DND-41 (cell line): Measurements from ENCODE around the gene MOB4.
"Not testable (repeated sequence)": the region's sequence is repeated elsewhere in the genome, so short reads cannot be mapped to it uniquely, and the experiment has no call there.

Source experiments
- ATAC-seq: fragments of 200-7000 bp; cut with Tn5 transposase; 3 replicates; pipeline ENCODE4 v1.9.1; 2021; ENCODE audit warnings: low read depth; ENCODE audit not compliant: insufficient read depth
- DNase-seq: peaks from one replicate; pipeline ENCODE4 v3.0.0-alpha.2; 2020
- H2AFZ ChIP-seq: 2 replicates; pipeline ENCODE4 v1.6.0; 2012; ENCODE audit warnings: low read depth, low read length
- H3K27ac ChIP-seq: 2 replicates; pipeline ENCODE4 v1.5.1; 2012; ENCODE audit warnings: low read length, inconsistent platforms
- H3K27me3 ChIP-seq: fragments of 200-600 bp; sonication (generic); 2 replicates; pipeline ENCODE4 v1.6.0; 2012; ENCODE audit warnings: low read length, mild to moderate bottlenecking, inconsistent platforms; ENCODE audit not compliant: insufficient read depth, poor library complexity
- H3K36me3 ChIP-seq: 2 replicates; pipeline ENCODE4 v1.5.1; 2012; ENCODE audit warnings: low read length, inconsistent platforms; ENCODE audit not compliant: insufficient read depth
- H3K4me1 ChIP-seq: 2 replicates; pipeline ENCODE4 v1.5.1; 2012; ENCODE audit warnings: mild to moderate bottlenecking, low read length; ENCODE audit not compliant: insufficient read depth
- H3K4me2 ChIP-seq: 2 replicates; pipeline ENCODE4 v1.6.0; 2012; ENCODE audit warnings: mild to moderate bottlenecking, moderate library complexity, low read length, inconsistent platforms; ENCODE audit not compliant: insufficient read depth
- H3K4me3 ChIP-seq, 2 experiments: fragments of 200-600 bp in 1 of 2; shearing (Covaris generic) in 1 of 2; 2 replicates each; pipeline ENCODE4 v1.5.1; 2012 to 2016; ENCODE audit warnings: inconsistent platforms in 2 of 2, low read length in 2 of 2, mild to moderate bottlenecking in 2 of 2, low read depth in 1 of 2, moderate library complexity in 1 of 2
- H3K79me2 ChIP-seq: 2 replicates; pipeline ENCODE4 v1.6.0; 2012; ENCODE audit warnings: low read length, inconsistent platforms; ENCODE audit not compliant: insufficient read depth
- H3K9ac ChIP-seq: 2 replicates; pipeline ENCODE4 v1.6.0; 2012; ENCODE audit warnings: low read depth, mild to moderate bottlenecking, inconsistent platforms, low read length, moderate library complexity
- H3K9me3 ChIP-seq: 2 replicates; pipeline ENCODE4 v1.5.1; 2012; ENCODE audit warnings: low read length, moderate library complexity, mild to moderate bottlenecking, inconsistent platforms; ENCODE audit not compliant: insufficient read depth, severe bottlenecking
- H4K20me1 ChIP-seq: 2 replicates; pipeline ENCODE4 v1.6.0; 2012; ENCODE audit warnings: low read length; ENCODE audit not compliant: insufficient read depth
- EZH2 ChIP-seq: IDR thresholded peaks from 3 replicates; pipeline ENCODE4 v1.6.1; 2012; ENCODE audit warnings: borderline replicate concordance, low read depth, mild to moderate bottlenecking, moderate library complexity, low read length, inconsistent platforms; ENCODE audit not compliant: severe bottlenecking
- TF ChIP-seq, protein P1 (sequence below): IDR thresholded peaks from 2 replicates; pipeline ENCODE4 v1.5.1; 2012; ENCODE audit warnings: borderline replicate concordance, low read length, moderate library complexity, mild to moderate bottlenecking; ENCODE audit not compliant: poor library complexity, severe bottlenecking; ENCODE audit errors: extremely low read depth

The MOB4 gene

DNA sequence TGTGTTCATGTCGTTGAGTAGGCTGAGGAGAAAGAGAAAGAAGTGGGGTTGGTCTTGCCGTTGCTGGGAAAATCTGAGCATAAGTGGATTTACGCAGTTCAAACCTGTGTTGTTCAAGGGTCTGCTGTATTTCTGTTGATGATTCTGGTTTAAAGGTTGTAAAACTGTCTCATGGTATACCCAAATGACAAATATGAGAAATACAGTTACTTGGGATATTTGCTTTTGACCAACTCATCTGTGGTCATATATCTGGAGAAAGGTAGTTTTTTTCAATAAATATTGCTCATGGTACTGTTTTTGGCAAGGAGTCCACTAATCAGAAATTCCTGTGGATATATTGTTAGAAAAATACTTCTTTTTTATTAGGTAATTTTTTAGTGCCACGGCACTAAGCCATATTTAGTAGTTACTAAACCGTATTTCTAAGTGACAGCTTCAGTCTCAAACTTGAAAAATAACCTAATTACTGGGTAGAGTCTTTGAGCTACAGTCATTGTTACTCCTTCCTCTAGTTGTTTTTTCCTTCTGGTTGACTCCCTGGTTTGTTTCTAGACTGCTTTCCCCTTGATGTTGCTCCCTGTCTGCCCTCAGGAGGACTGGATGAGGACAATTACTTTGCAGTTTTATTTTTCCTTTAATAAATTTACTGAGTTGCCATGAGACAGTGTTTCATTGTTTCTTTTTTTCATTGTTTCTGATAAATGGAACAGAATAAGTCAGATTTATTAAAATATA lies 31.5 kb downstream of the MOB4 start:
- H3K36me3 ChIP-seq: peaks cover 70% of the 10 kb centered on the region
- no peaks in the 10 kb centered on the region for H3K27me3 ChIP-seq
- ATAC-seq (no peak), DNase-seq (no peak)
- no peak overlapping the region for H3K9ac ChIP-seq
- no peaks in the 10 kb centered on the region; the same call in 1 of the 2 replicates for H4K20me1 ChIP-seq
- no peaks in the 10 kb centered on the region for H3K9me3 ChIP-seq
- H3K79me2 ChIP-seq: peaks cover 40% of the 10 kb centered on the region
- H2AFZ ChIP-seq: no peak overlapping the region
- TF ChIP-seq, protein P1, sequence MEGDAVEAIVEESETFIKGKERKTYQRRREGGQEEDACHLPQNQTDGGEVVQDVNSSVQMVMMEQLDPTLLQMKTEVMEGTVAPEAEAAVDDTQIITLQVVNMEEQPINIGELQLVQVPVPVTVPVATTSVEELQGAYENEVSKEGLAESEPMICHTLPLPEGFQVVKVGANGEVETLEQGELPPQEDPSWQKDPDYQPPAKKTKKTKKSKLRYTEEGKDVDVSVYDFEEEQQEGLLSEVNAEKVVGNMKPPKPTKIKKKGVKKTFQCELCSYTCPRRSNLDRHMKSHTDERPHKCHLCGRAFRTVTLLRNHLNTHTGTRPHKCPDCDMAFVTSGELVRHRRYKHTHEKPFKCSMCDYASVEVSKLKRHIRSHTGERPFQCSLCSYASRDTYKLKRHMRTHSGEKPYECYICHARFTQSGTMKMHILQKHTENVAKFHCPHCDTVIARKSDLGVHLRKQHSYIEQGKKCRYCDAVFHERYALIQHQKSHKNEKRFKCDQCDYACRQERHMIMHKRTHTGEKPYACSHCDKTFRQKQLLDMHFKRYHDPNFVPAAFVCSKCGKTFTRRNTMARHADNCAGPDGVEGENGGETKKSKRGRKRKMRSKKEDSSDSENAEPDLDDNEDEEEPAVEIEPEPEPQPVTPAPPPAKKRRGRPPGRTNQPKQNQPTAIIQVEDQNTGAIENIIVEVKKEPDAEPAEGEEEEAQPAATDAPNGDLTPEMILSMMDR: no peak
- no peak for TF ChIP-seq EZH2
- H3K4me2 ChIP-seq: no peak overlapping the region
- no peaks in the 10 kb centered on the region for H3K4me1 ChIP-seq
- no peak overlapping the region for H3K27ac ChIP-seq
- no peak overlapping the region for H3K4me3 ChIP-seq

DNA sequence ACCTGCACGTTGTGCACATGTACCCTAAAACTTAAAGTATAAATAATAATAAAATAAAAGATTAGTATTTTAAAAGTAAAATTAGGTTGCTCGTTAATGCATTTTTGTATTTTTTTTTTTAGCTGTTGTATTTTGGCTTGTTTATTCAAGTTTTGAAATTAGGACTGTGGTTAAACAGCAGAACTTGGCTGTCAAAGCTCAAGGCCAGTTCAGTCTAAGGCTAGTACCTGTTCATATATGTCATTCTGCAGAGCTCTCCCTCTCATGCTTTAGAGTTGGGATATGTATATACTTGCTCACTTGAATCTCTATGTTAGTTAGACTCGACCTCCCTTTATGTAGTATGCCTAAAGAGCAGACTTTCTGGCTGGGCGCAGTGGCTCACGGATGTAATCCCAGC lies 32.7 kb downstream of the MOB4 start:
- Histone ChIP-seq H3K4me3 (no peak overlapping the region), H3K27ac (no peak overlapping the region), H2AFZ (no peak overlapping the region), H3K4me2 (no peak overlapping the region), H3K4me1 (no peaks in the 10 kb centered on the region), H3K9me3 (no peaks in the 10 kb centered on the region), H3K9ac (no peak overlapping the region), H3K36me3 (peaks cover 69% of the 10 kb centered on the region), H4K20me1 (no peaks in the 10 kb centered on the region; the same call in 1 of the 2 replicates), H3K27me3 (no peaks in the 10 kb centered on the region), H3K79me2 (peaks cover 29% of the 10 kb centered on the region)
- DNase-seq (no peak), ATAC-seq (no peak)
- TF ChIP-seq, protein P1: no peak
- TF ChIP-seq EZH2: no peak

- H4K20me1 ChIP-seq, H3K27me3 ChIP-seq, H3K9ac ChIP-seq, H3K4me3 ChIP-seq, H3K9me3 ChIP-seq, H3K4me1 ChIP-seq, H2AFZ ChIP-seq, H3K4me2 ChIP-seq, ATAC-seq, H3K27ac ChIP-seq, DNase-seq: not testable (repeated sequence)
- Histone ChIP-seq H3K36me3 (peaks cover 69% of the 10 kb centered on the region), H3K79me2 (peaks cover 18% of the 10 kb centered on the region)
Observed at GRCh38 chr2:197551260-197551659, 35.4 kb downstream of the MOB4 start.

- DNase-seq: no peak
- no peak overlapping the region for H3K27ac ChIP-seq
- no peaks in the 10 kb centered on the region for H3K79me2 ChIP-seq
- H3K36me3 ChIP-seq: peaks cover 51% of the 10 kb centered on the region
- no peak for TF ChIP-seq EZH2
- TF ChIP-seq, protein P1: no peak
- H3K27me3 ChIP-seq: no peaks in the 10 kb centered on the region
- ATAC-seq: no peak
- no peaks in the 10 kb centered on the region for H4K20me1 ChIP-seq
- H3K9ac ChIP-seq: no peak overlapping the region
- no peak overlapping the region for H3K4me3 ChIP-seq
- no peak overlapping the region for H3K4me2 ChIP-seq
- no peak overlapping the region for H2AFZ ChIP-seq
- no peaks in the 10 kb centered on the region for H3K4me1 ChIP-seq
- H3K9me3 ChIP-seq: no peaks in the 10 kb centered on the region
Observed at GRCh38 chr2:197555467-197555866, 39.6 kb downstream of the MOB4 start.
